ENCODE results near the gene ITK. TPM values are rescaled to one million over a fixed set of nuclear protein-coding genes. Genes with fewer than 3 reads are reported as not detected.
A peak's percentile ranks its signal among the peaks of the same experiment; 100 is the strongest.

ITK gene
- total RNA-seq, 6 experiments from 2014 or later: 0.35 to 1.2 (median 0.74) TPM

GRCh38 chr5:157289164-157289819, 108.7 kb downstream of the ITK start:
- Histone ChIP-seq H3K27me3 (no peaks in the 10 kb centered on the region), H3K27ac (peak overlapping the region in 2 of 3 donors; percentile 83 to 92), H3K36me3 (no peaks in the 10 kb centered on the region), H3K4me1 (peaks cover 0 to 65% (median 31%) of the 10 kb centered on the region in 4 donors), H3K9me3 (no peaks in the 10 kb centered on the region), H3K4me3 (no peak overlapping the region)
- ATAC-seq (no peak), DNase-seq (no peak)
- 64% methylated on average over 8 of the region's 9 CpGs for WGBS (ENCODE audit: insufficient coverage, low coverage, low lambda C conversion rate, missing lambda C conversion rate)
- intact Hi-C loops (cut with DNase I): no loop called here
- TF ChIP-seq, protein P1, sequence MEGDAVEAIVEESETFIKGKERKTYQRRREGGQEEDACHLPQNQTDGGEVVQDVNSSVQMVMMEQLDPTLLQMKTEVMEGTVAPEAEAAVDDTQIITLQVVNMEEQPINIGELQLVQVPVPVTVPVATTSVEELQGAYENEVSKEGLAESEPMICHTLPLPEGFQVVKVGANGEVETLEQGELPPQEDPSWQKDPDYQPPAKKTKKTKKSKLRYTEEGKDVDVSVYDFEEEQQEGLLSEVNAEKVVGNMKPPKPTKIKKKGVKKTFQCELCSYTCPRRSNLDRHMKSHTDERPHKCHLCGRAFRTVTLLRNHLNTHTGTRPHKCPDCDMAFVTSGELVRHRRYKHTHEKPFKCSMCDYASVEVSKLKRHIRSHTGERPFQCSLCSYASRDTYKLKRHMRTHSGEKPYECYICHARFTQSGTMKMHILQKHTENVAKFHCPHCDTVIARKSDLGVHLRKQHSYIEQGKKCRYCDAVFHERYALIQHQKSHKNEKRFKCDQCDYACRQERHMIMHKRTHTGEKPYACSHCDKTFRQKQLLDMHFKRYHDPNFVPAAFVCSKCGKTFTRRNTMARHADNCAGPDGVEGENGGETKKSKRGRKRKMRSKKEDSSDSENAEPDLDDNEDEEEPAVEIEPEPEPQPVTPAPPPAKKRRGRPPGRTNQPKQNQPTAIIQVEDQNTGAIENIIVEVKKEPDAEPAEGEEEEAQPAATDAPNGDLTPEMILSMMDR (IDR thresholded peaks at IDR 0.05): no peak
- no peak for TF ChIP-seq POLR2A (IDR thresholded peaks at IDR 0.05)

DNA sequence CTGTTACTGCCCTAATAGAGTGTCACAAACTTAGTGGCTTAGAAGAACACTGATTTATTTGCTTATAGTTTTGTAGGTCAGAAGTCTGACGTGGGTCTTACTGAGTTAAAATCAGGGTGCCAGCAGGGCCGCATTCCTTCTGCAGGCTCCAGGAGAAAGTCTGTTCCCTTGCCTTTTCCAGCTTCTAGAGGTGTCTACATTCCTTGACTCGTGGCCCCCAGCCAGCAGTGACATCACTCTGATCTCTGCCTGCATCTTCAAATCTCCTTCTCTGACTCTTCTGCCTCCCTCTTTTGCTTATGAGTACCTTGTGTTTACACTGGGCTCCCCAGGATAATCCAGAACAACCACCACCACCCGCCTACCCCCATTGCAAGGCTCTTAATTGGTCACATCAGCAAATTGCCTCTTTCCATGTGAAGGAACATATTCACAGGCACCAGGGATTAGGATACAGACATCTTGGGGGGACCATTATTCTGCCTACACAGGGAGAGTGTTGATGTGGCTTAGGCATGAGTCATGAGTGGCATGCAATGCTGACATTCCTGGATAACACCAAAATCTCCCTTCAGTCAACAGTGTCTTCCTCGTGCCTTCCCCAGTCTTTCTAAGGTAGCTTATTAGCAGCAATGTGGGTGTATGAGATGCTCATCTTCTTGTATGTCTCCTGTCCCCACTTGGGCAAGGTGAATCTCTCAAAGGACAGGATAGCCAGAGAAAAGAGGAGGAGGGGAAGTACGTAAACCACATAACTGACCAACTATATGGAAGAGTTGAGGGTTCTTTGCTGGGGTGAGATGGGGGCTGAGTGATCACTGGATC, 109.7 kb downstream of the ITK start:
- intact Hi-C loops (cut with DNase I): no loop called here
- H3K27ac ChIP-seq: peak overlapping the region in 2 of 3 donors; percentile 83 to 92
- no peaks in the 10 kb centered on the region for H3K27me3 ChIP-seq
- ATAC-seq: peak in 1 of 4 donors; percentile 43
- DNase-seq: no peak
- H3K9me3 ChIP-seq: no peaks in the 10 kb centered on the region
- no peaks in the 10 kb centered on the region for H3K36me3 ChIP-seq
- WGBS (ENCODE audit: insufficient coverage, low coverage, low lambda C conversion rate, missing lambda C conversion rate): 59% methylated on average over 6 of the region's 6 CpGs
- H3K4me3 ChIP-seq: no peak overlapping the region
- TF ChIP-seq, protein P1 (IDR thresholded peaks at IDR 0.05): no peak
- TF ChIP-seq POLR2A (IDR thresholded peaks at IDR 0.05): no peak
- peaks cover 0 to 65% (median 30%) of the 10 kb centered on the region in 4 donors for H3K4me1 ChIP-seq

GRCh38 chr5:157290981-157291711, 110.5 kb downstream of the ITK start:
- WGBS (ENCODE audit: insufficient coverage, low coverage, low lambda C conversion rate, missing lambda C conversion rate): 20% methylated on average over 8 of the region's 10 CpGs
- peak; percentile 74 to 90 (median 84) for ATAC-seq

GRCh38 chr5:157292599-157292998, 112.0 kb downstream of the ITK start:
- 89% methylated on average over 3 of the region's 3 CpGs for WGBS (ENCODE audit: insufficient coverage, low coverage, low lambda C conversion rate, missing lambda C conversion rate)
- no peak overlapping the region for H3K4me3 ChIP-seq
- intact Hi-C loops (cut with DNase I): no loop called here
- TF ChIP-seq POLR2A (IDR thresholded peaks at IDR 0.05): no peak
- no peak for ATAC-seq
- H3K4me1 ChIP-seq: peaks cover 0 to 46% (median 20%) of the 10 kb centered on the region in 4 donors
- peak overlapping the region in 1 of 3 donors; percentile 78 for H3K27ac ChIP-seq
- no peaks in the 10 kb centered on the region for H3K9me3 ChIP-seq
- no peaks in the 10 kb centered on the region for H3K27me3 ChIP-seq
- H3K36me3 ChIP-seq: no peaks in the 10 kb centered on the region
- DNase-seq: no peak

More at GRCh38 chr5:157290981-157291711, 110.5 kb downstream of the ITK start:
- DNase-seq: peak; percentile 78 to 89 (median 83)
- H3K9me3 ChIP-seq: no peaks in the 10 kb centered on the region
- no peak for TF ChIP-seq POLR2A (IDR thresholded peaks at IDR 0.05)
- TF ChIP-seq, protein P1 (IDR thresholded peaks at IDR 0.05): no peak
- H3K27me3 ChIP-seq: no peaks in the 10 kb centered on the region
- peak overlapping the region in 2 of 3 donors; percentile 83 to 92 for H3K27ac ChIP-seq
- H3K36me3 ChIP-seq: no peaks in the 10 kb centered on the region
- intact Hi-C loops (cut with DNase I): no loop called here
- H3K4me3 ChIP-seq: no peak overlapping the region
- H3K4me1 ChIP-seq: peaks cover 0 to 59% (median 27%) of the 10 kb centered on the region in 4 donors
